Measurements from ENCODE around the gene FILIP1L.

FILIP1L gene

DNA sequence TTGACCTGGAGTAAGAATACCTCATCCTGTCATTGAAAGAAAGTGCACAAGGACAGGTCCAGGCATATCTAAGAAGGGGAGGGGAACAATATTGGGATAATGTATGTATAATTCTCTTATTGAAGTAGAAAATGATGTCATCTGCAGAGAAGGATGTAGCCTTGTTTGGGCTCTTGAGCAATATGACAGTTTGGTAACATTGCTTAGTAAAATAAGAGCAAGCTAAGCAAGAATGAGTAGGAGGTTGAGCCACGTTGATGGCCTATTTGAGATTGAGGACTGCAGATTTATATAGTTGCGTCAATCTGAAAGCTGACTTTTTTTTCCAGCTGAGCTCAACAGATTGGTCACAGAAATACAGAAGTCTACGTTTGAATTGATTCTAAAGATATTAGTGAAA lies 145.2 kb downstream of the FILIP1L start:
- Histone ChIP-seq H3K4me3 (ENCODE audit: low read length) (no peak overlapping the region), H3K9me3 (ENCODE audit: low read length) (no peaks in the 10 kb centered on the region), H3K27me3 (ENCODE audit: insufficient read depth, low read length) (no peaks in the 10 kb centered on the region), H2AFZ (ENCODE audit: low read depth, low read length) (no peak overlapping the region), H3K4me1 (ENCODE audit: insufficient read depth, low read length) (peaks cover 22% of the 10 kb centered on the region), H3K36me3 (ENCODE audit: insufficient read depth, low read length) (no peaks in the 10 kb centered on the region)

DNA sequence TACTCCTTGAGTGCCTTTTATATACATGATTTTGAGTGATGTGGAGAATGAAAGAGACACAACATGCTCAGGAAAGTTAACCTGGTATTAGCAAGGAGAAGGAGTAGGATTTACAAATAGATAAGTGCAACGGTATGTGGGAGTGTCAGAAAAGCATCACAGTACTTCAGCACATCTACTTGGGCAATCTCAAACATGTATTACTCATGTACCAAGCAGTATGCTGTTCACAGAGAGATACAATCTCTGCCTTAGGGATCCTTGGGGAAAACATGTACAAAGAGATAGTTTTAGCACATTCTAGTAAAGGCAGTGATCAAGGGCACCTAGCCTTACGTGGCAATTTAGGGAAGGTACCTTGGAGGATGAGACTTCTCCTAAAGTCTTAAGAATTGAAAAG lies 146.5 kb downstream of the FILIP1L start:
- H2AFZ ChIP-seq (ENCODE audit: low read depth, low read length): no peak overlapping the region
- peaks cover 22% of the 10 kb centered on the region for H3K4me1 ChIP-seq (ENCODE audit: insufficient read depth, low read length)
- H3K4me3 ChIP-seq (ENCODE audit: low read length): no peak overlapping the region
- no peaks in the 10 kb centered on the region for H3K9me3 ChIP-seq (ENCODE audit: low read length)
- no peaks in the 10 kb centered on the region for H3K27me3 ChIP-seq (ENCODE audit: insufficient read depth, low read length)
- H3K36me3 ChIP-seq (ENCODE audit: insufficient read depth, low read length): no peaks in the 10 kb centered on the region

DNA sequence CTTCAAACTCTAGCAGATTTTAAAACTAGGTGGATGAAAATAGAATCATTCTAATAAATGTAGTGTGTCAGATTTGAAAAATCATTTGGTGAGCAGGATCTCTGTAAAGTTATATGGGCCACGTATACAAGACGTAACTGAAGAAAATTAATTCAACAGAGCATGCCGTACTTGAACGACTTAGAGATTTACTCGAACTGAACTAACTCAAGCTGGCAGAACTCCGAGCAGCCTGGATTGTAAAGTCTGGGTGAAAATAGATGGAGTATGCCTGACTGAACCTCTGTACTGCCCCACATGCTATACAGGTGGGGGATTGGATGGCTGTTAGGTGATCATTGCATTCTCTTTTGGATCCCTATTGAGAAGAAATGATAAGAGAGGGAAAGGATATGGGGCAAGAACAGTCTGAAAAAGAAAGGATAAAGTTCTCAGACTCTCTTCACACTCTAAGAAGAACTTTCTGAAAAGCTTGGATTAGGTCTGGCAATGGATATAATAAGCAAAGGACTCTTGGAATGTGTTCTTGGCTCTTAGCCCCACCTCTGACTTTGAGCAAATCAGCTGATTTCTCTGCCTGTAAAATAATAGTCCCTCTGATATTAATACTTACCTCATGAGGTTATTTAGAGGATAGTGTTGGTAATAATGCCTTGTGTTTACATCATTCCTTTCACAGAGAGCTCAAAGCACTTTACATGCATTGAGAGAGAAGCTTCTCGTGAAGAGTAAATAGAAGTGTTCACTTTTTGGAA lies 147.5 kb downstream of the FILIP1L start:
- H2AFZ ChIP-seq (ENCODE audit: low read depth, low read length): no peak overlapping the region
- H3K27me3 ChIP-seq (ENCODE audit: insufficient read depth, low read length): no peaks in the 10 kb centered on the region
- H3K4me1 ChIP-seq (ENCODE audit: insufficient read depth, low read length): peaks cover 22% of the 10 kb centered on the region
- no peaks in the 10 kb centered on the region for H3K9me3 ChIP-seq (ENCODE audit: low read length)
- H3K4me3 ChIP-seq (ENCODE audit: low read length): no peak overlapping the region
- no peaks in the 10 kb centered on the region for H3K36me3 ChIP-seq (ENCODE audit: insufficient read depth, low read length)

DNA sequence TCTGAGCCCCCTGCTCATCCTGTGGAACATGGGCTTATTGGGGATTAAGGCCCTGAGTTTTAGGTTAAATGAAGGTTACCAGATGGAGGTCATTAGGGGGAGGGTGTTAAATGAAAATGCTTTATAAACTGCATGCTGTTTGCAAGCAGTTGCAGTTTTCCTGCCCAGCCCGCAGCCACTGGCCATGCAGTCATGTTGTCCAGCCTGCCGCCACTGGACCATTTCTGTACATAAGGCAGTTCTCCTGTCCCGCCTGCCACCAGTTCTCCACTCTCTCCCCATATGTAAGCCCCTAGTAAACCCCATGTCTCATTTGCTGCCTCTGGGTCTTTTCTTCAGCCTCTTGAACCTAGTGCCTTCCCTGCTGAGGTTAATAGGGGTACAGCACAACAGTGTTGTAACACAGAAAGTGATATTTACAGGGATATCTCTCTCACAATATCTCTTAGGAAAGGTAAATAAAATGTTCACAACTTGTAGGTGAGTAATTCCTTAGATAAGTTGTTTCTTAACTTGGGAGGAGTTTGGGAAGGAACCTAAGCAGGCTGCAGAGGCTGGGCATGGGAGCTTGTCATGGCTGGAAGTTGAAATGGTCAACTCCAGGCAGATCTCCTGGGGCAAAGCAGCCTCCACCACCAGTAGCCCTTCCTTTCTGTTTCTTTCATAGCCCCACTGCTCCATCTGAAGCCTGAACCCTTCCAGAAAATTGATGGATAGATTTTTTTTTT lies 148.5 kb downstream of the FILIP1L start:
- no peak overlapping the region for H3K4me3 ChIP-seq (ENCODE audit: low read length)
- H3K36me3 ChIP-seq (ENCODE audit: insufficient read depth, low read length): no peaks in the 10 kb centered on the region
- H3K4me1 ChIP-seq (ENCODE audit: insufficient read depth, low read length): peaks cover 22% of the 10 kb centered on the region
- H2AFZ ChIP-seq (ENCODE audit: low read depth, low read length): no peak overlapping the region
- H3K27me3 ChIP-seq (ENCODE audit: insufficient read depth, low read length): no peaks in the 10 kb centered on the region
- H3K9me3 ChIP-seq (ENCODE audit: low read length): no peaks in the 10 kb centered on the region

DNA sequence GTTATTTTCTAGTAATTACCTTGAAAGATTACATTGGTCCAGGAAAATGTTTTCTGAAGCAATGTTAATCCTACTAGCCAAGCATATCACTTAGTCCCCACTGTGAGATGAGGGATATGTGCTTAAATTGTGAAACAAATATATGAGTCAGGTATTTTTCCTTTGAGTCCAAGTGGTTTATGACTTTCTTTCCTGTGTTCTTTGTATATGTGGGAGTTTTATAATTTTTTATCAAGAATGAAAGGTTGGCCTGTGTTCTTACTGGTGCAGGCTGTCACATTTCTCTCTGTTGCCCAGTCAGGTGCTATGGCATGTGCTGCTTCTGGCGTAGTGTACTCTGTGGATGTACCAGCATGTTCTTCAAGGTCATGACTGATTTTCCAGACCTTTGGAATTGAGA lies 149.2 kb downstream of the FILIP1L start:
- no peaks in the 10 kb centered on the region for H3K27me3 ChIP-seq (ENCODE audit: insufficient read depth, low read length)
- H3K4me1 ChIP-seq (ENCODE audit: insufficient read depth, low read length): peaks cover 17% of the 10 kb centered on the region

DNA sequence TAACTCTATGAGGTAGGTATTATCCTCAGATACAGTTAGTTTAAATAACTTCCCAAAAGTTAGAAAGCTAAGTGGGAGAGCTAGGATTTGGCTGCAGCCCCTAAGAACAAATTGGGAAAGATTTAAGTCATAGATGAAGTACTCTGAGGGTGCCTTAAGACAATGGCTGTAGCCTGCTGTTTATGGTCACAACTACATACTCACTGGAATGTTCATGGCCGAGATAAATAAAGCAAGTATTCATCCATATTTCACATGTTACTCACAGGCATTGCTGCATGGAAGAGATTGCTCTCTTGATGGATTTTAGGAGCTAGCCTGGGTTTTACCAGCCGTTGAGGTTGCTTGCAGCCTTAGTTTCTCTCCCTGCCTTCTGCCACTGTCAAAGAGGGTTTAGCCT lies 151.6 kb downstream of the FILIP1L start:
- no peak overlapping the region for H3K4me3 ChIP-seq (ENCODE audit: low read length)
- no peak overlapping the region for H2AFZ ChIP-seq (ENCODE audit: low read depth, low read length)
- no peaks in the 10 kb centered on the region for H3K4me1 ChIP-seq (ENCODE audit: insufficient read depth, low read length)

More for the DNA sequence above, 149.2 kb downstream of the FILIP1L start:
- Histone ChIP-seq H3K9me3 (ENCODE audit: low read length) (no peaks in the 10 kb centered on the region), H3K36me3 (ENCODE audit: insufficient read depth, low read length) (no peaks in the 10 kb centered on the region), H2AFZ (ENCODE audit: low read depth, low read length) (no peak overlapping the region), H3K4me3 (ENCODE audit: low read length) (no peak overlapping the region)

DNA sequence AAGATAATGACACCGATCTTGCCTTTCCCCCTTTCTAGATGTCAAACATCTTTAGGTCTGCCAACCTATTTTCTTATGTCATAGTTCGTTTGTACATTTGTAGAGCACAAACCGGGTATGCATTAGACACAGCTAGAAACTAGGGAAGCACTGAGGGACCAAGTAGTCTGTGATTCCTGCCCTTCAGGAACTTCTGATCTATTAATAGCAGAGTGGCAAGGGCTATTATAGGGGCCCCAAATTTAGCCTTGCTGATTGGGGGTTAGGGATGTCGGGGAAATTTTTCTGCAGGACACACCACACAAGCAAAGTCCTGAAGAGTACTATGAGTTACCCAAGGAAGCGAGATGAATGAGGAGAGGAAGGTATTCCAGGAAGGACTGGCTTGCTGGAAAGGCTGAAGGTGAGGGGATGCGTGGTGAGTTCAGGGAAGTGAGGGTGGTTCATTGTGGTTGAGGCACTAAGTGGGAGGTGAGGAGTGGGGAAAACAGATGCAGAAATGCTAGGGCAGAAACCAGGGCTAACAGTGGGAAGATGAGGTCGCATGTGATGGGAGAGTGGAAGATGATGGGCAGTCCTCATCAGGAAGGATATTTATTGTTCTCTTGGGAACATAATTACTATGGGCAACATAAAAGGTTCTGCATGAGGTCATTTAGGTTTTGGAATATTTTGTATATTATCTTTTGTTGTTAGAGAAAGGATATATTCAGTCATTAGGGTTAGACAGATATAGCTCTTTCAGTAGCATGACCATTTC lies 152.4 kb downstream of the FILIP1L start:
- Histone ChIP-seq H3K4me1 (ENCODE audit: insufficient read depth, low read length) (no peaks in the 10 kb centered on the region), H2AFZ (ENCODE audit: low read depth, low read length) (no peak overlapping the region), H3K4me3 (ENCODE audit: low read length) (no peak overlapping the region), H3K9me3 (ENCODE audit: low read length) (no peaks in the 10 kb centered on the region), H3K36me3 (ENCODE audit: insufficient read depth, low read length) (no peaks in the 10 kb centered on the region), H3K27me3 (ENCODE audit: insufficient read depth, low read length) (no peaks in the 10 kb centered on the region)

More for the DNA sequence above, 151.6 kb downstream of the FILIP1L start:
- Histone ChIP-seq H3K36me3 (ENCODE audit: insufficient read depth, low read length) (no peaks in the 10 kb centered on the region), H3K27me3 (ENCODE audit: insufficient read depth, low read length) (no peaks in the 10 kb centered on the region), H3K9me3 (ENCODE audit: low read length) (no peaks in the 10 kb centered on the region)

DNA sequence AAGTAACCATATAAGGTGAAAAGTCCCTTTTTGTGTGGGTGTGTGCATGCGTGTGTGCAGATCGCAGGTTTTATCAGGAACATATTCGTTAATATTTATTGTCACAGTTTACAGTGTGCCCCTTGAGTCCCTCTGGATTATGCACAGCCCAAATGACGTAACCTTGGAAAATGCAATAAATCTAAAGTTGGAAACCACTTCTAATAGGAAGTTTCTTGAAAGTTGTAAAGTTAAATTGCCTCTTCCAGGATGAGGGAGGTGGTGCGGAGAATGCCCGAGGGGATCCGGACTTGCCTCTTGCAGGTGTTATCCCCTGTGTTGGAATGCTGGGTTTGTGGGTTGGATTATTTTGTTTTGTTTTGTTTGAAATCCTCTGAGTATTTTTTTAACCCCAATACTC lies 153.4 kb downstream of the FILIP1L start:
- Histone ChIP-seq H3K36me3 (ENCODE audit: insufficient read depth, low read length) (no peaks in the 10 kb centered on the region), H3K4me3 (ENCODE audit: low read length) (no peak overlapping the region), H2AFZ (ENCODE audit: low read depth, low read length) (no peak overlapping the region), H3K9me3 (ENCODE audit: low read length) (no peaks in the 10 kb centered on the region), H3K27me3 (ENCODE audit: insufficient read depth, low read length) (no peaks in the 10 kb centered on the region), H3K4me1 (ENCODE audit: insufficient read depth, low read length) (no peaks in the 10 kb centered on the region)

DNA sequence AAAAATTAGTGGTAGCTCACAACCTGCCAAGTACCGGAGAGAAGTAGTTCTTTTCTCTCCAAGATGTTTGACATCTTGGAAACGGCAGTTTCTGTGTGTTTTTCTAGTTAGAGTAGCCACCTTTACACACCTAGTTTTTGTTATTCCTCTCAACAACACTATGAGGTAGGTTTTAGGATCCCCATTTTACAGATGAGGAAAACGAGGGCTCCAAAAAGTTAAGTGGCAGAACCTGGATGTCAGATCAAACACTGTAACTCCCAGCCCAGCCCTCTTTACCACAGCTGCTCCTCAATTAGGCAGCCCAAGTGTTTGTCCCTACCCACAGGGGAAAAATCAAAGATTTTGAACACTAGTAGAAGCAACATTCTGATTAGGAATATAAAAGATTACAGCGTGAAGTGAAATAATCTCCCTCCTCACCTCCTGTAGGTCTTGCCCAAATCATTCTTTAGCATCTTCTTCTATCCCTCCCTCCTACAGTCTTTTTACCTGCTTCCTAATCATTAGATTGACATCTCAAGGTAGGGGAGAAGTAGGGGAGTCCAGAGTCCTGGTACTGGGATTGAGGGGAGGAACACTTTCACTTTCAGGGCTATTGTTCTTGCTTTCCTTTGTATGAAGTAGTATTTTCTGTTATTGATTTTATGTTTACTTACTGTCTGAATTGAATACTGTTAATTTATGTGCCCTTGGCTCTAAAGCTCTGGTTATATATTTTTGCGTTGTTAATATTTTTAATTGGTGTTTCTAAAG lies 154.0 kb downstream of the FILIP1L start:
- Histone ChIP-seq H2AFZ (ENCODE audit: low read depth, low read length) (no peak overlapping the region), H3K27me3 (ENCODE audit: insufficient read depth, low read length) (no peaks in the 10 kb centered on the region), H3K36me3 (ENCODE audit: insufficient read depth, low read length) (no peaks in the 10 kb centered on the region), H3K4me1 (ENCODE audit: insufficient read depth, low read length) (no peaks in the 10 kb centered on the region), H3K4me3 (ENCODE audit: low read length) (no peak overlapping the region), H3K9me3 (ENCODE audit: low read length) (no peaks in the 10 kb centered on the region)

DNA sequence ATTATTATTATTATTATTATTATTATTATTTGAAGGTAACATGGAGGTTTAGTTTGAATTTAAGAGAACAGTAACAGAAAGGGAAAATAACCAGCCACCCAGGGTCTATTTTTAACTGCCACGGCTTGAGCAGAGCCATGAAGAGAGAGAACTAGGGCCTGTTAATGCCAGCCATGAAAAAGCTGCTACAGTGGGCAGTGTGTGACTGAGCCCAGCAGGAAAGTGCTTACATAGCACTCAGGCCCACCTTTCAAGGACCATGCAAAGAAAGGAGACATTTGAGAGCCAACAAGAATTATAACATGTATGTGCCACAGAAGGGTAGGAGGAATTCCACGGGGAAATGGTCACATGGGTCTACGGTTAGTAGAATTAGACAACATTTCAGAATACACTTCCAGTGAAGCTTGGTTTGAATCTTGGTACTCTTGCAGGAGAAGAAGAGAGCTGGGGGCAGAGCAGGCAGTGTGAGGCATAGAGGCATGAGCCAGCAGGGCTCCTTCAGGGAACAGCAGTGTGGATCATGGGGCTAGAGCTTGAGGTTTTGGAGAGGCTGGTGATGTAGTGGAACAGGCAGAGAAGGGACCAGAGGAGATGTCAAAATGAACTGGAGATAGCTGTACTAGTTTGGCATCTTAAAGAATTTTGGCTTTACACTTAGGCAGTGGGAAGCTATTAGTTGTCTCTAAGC lies 155.9 kb downstream of the FILIP1L start:
- Histone ChIP-seq H3K9me3 (ENCODE audit: low read length) (no peaks in the 10 kb centered on the region), H3K27me3 (ENCODE audit: insufficient read depth, low read length) (no peaks in the 10 kb centered on the region), H3K36me3 (ENCODE audit: insufficient read depth, low read length) (no peaks in the 10 kb centered on the region), H3K4me1 (ENCODE audit: insufficient read depth, low read length) (no peaks in the 10 kb centered on the region), H3K4me3 (ENCODE audit: low read length) (no peak overlapping the region), H2AFZ (ENCODE audit: low read depth, low read length) (no peak overlapping the region)

DNA sequence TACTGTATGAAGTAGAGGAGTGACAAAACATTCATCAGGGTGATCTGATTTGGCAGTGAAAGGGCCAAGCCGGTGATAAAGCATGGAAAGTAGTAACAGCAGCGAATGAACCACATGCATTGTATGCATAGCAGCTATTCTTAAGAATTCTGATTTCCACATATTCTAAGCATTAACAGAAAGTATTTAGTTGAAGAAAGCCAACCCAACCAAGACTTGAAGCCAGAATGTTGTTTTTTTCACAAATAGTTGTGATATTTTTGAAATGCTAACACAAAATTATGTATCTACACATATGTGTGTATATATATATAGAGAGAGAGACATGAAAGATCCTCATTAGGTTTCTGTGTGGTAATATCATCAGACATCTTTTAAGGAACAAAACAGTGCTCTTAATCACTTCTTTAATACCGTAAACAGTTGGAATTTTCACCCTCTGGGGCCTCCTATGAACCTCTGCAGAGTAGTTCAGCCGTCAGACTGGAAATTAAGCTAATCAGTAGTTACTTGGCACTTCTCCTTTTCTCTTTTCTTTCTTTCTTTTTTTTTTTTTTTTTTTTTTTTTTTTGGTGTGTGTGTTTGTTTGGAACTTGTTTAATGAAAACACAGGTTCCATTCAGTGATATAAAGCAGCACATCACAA lies 157.0 kb downstream of the FILIP1L start:
- no peaks in the 10 kb centered on the region for H3K36me3 ChIP-seq (ENCODE audit: insufficient read depth, low read length)
- H3K9me3 ChIP-seq (ENCODE audit: low read length): no peaks in the 10 kb centered on the region
- no peak overlapping the region for H3K4me3 ChIP-seq (ENCODE audit: low read length)
- H2AFZ ChIP-seq (ENCODE audit: low read depth, low read length): no peak overlapping the region
- no peaks in the 10 kb centered on the region for H3K4me1 ChIP-seq (ENCODE audit: insufficient read depth, low read length)
- H3K27me3 ChIP-seq (ENCODE audit: insufficient read depth, low read length): no peaks in the 10 kb centered on the region
